IPS-11a (cell line): ENCODE measurements around the gene ZSCAN30.
"Not testable (repeated sequence)": the region's sequence is repeated elsewhere in the genome, so short reads cannot be mapped to it uniquely, and the experiment has no call there.

Experiments
- H3K4me3 ChIP-seq: one replicate; pipeline ENCODE4 v1.5.1; 2013; ENCODE audit warnings: low read depth, low read length, control low read depth

Gene ZSCAN30

DNA sequence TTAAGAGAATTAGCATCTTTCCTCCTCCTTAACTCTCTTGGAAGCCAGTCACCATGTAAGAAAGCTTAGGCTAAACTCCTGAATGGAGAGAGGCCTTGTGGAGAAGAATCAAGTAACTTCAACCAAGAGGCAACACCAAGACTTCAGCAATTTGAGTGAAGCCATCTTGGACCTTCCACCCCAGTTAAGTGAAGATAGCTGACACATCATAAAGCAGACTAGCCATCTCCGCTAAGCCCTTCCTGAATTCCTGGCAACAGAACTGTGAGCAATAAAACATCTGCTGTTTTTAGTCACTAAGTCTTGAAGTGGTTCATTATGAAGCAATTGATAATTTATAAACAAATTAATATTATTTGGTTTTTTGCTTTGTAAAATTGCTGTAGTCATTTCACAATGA, 50.7 kb downstream of the ZSCAN30 start:
- no peak overlapping the region for H3K4me3 ChIP-seq

DNA sequence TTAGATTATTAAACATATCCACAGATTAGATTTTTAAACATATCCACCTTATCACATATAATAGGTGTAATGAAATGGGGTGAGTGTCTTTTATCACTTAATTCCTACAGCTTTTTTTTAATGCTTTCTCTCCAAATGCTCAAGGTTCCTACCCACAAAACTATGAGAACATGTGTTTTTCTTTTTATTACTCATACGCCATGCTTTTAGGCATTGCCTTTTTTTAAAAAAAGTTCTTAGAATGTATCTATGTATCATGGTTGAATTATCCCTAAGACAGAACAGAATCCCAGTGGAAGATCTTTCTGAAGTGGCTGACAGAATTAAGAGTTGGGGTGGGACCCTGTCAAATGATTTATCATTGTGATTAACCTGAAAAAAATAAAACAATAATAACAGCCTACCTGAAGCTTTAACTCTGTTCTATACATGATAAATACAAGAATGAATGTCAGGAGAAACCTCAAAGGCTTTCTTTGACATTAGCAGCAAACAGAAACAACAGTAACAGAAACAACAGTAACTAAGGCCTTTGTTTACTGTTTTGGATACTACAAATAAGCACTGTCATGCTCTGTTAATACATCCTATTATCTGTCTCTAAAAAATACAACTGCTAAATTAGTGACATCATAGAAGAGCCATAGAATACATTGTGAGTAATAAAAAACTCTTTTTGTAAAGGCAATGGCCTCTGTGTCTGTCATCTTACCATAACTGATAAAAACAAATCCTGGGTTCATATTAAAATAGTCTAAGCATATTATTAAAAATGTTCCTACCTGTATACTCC, 53.3 kb downstream of the ZSCAN30 start:
- H3K4me3 ChIP-seq, result no peak overlapping the region

DNA sequence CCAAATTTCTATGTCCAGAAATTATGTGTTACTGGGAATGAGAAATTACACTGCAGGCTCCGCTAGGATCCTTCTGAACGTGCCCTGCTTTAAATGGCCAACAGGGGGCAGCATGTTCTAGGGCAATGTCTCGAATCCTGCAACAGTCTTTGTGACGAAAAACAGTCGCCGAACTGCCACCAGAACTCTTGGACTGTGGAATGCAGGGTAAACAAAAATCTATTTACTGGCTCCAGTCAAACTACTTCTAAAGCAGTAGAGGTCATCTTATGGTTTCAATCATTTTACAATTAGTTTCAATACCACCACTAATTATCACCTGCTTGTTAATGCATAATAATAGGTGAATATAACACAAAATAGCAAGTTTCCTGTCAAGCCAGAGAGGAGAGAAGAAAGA, 59.0 kb downstream of the ZSCAN30 start:
- H3K4me3 ChIP-seq, result no peak overlapping the region

DNA sequence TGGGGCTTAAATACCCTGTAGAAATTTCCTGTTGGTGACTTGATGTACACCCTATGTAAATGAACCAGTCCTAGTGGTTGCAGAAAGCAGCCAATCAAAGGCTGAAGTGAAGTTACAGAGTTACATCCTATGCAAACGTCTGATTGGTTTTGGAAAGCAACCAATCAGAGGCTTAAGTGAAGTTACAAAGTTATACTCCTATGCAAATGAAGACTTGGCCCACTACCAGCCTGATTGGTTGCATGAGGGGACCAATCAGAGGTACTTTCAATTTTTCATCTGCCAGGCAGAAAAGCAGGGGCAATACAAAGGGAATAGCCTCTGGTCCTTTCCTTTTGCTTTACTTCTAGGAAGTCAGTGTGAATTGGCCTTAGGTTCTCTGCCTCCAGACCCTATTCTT, 62.8 kb downstream of the ZSCAN30 start:
- H3K4me3 ChIP-seq, result no peak overlapping the region

DNA sequence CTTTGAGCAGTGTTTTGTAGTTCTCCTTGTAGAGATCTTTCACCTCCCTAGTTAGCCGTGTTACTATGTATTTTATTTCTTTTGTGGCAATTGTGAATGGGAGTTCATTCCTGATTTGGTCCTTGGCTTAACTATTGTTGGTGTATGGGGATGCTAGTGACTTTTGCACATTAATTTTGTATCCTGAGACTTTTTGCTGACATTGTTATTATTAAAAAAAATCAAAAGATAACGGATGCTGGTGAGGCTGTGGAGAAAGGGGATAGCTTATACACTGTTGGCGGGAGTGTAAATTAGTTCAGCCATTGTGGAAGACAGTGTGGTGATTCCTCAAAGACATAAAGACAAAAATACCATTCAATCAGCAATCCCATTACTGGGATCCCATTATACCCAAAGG, 66.2 kb downstream of the ZSCAN30 start:
- H3K4me3 ChIP-seq, result no peak overlapping the region

DNA sequence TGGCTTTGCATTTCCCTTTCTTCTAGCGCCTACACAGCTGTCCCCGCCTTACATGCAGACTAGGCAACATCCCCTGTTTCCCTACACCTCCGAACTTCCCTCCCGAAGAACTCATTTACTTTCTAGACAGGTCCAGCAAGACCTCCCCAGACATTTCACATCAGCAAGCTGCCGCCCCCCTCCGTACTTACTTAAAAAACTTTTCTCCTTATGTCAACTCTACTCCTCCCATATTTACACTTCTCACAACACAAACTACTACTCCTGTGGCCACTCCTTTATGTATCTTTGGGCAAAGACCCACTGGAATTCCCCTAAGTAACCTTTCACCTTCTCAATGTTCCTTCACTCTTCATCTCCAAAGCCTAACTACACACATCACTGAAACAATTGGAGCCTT, 69.6 kb downstream of the ZSCAN30 start:
- no peak overlapping the region for H3K4me3 ChIP-seq

DNA sequence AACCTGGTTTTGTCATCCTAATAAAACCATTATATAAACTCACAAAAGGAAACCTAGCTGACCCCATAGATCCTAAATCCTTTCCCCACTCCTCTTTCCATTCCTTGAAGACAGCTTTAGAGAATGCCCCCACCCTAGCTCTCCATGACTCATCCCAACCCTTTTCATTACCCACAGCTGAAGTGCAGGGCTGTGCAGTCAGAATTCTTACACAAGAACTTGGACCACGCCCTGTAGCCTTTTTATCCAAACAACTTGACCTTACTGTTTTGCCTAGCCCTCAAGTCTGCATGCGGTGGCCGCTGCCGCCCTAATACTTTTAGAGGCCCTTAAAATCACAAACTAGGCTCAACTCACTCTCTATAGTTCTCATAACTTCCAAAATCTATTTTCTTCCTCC, 70.7 kb downstream of the ZSCAN30 start:
- H3K4me3 ChIP-seq, result not testable (repeated sequence)

GRCh38 chr18:35216611-35217010, 73.4 kb downstream of the ZSCAN30 start:
- H3K4me3 ChIP-seq, result not testable (repeated sequence)

DNA sequence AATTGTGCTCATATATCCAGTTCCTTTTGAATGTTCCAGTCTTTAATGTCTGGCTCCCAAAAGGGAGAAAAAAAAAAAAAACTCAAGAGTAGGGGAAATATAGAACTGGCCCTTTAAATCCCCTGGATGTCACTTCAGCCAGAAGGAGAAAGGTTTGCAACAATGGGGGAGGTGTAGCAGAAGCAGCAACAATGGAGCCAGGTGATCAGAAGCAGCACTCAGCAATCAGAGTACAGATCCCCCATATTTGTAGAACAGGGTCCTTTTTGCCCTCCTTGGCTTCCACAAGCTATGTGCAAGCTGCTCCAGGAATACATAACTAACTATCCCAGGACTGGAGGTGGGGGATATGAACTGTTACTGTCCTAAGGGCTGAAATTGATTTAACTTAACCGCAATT, 75.0 kb downstream of the ZSCAN30 start:
- no peak overlapping the region for H3K4me3 ChIP-seq

DNA sequence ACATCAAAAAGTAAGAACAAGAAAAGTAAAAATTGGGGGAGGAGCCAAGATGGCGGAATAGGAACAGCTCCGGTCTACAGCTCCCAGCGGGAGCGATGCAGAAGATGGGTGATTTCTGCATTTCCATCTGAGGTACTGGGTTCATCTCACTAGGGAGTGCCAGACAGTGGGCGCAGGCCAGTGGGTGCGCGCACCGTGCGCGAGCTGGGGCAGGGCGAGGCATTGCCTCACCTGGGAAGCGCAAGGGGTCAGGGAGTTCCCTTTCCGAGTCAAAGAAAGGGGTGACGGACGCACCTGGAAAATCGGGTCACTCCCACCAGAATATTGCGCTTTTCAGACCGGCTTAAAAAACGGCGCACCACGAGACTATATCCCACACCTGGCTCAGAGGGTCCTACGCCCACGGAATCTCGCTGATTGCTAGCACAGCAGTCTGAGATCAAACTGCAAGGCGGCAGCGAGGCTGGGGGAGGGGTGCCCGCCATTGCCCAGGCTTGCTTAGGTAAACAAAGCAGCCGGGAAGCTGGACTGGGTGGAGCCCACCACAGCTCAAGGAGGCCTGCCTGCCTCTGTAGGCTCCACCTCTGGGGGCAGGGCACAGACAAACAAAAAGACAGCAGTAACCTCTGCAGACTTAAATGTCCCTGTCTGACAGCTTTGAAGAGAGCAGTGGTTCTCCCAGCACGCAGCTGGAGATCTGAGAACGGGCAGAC, 84.1 kb downstream of the ZSCAN30 start:
- H3K4me3 ChIP-seq, result not testable (repeated sequence)

DNA sequence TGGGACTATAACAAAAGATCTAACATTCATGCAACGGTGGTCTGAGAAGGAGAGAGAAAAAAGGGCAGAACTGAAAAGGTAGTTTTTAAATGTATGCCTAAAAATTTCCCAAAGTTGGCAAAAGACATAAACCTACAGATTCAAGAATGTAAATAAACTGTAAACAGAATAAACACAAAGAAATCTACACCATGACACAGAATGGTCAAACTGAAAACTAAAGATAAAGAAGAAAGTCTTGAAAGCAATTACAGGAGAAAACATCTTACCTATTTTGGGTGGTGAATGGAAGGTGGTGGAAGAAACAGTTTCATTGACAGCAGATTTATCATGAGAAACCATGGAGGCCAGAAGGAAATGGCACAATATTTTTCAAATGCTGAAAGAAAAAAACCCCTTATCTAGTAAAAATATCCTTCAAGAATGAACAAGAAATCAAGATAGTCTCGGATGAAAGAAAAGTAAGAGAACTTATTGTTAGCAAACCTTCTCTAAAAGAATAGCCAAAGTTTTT, 84.8 kb downstream of the ZSCAN30 start:
- no peak overlapping the region for H3K4me3 ChIP-seq

GRCh38 chr18:35203067-35203466, 87.0 kb downstream of the ZSCAN30 start:
- H3K4me3 ChIP-seq, result no peak overlapping the region

DNA sequence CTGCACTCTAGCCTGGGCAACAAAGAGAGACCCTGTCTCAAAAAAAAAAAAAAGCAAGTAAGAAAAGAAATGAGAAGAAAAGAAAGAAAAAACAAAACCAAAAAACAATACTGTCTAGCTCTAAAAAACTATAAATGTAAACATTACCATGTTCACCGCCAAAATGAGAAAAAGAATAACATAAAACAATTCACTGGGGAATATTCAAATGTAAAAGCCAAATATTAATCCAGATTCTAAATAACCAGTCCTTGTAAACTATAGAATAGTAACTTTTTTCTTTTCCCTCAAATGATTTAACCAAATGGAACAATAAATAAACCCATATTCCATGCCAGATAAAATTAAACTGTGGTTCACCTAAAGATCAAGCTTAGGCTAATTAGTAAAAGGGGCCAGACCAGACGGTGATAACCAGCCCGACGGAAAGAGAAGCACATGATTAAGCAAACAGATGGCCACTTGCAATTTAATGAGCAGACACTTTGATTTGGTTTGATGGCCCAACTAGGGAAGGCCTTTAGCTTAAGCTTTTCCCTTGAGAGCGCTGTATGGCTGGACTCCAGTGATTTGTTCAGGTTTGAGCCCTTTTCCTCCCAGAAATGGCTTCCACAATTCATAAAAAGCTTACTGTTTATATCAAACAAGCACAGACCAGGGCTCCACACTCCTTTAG, 88.6 kb downstream of the ZSCAN30 start:
- H3K4me3 ChIP-seq, result no peak overlapping the region
